Kidney (tissue), 14 donors: ENCODE data around the gene SLC24A4. TPM values are rescaled to one million over a fixed set of nuclear protein-coding genes. Genes with fewer than 3 reads are reported as not detected.

Experiments used
- DNase-seq, 5 donors: peaks; one replicate each; pipeline ENCODE4 v3.0.0-alpha.2; 2013 to 2020
- FAIRE-seq: peaks from 2 replicates; lab custom pipeline; 2012; peaks lifted over from hg19 to GRCh38; lab: Jason Lieb, UNC
- H3K27ac ChIP-seq, 2 donors: one replicate each; pipeline ENCODE4 v1.7.0; 2013; ENCODE audit warnings: low read depth in 2 of 2, low read length in 2 of 2, inconsistent platforms in 1 of 2
- H3K27me3 ChIP-seq: one replicate; pipeline ENCODE4 v1.7.1; 2013; ENCODE audit warnings: low read length, inconsistent platforms; ENCODE audit not compliant: control insufficient read depth, insufficient read depth
- H3K36me3 ChIP-seq, 3 donors: one replicate each; pipeline versions ENCODE4 v1.7.0 to v1.7.1; 2013; ENCODE audit warnings: low read length in 3 of 3, control low read depth in 1 of 3, inconsistent platforms in 1 of 3; ENCODE audit not compliant: insufficient read depth in 3 of 3, control insufficient read depth in 2 of 3
- H3K4me1 ChIP-seq, 3 donors: one replicate each; pipeline versions ENCODE4 v1.7.0 to v1.7.1; 2013; ENCODE audit warnings: low read length in 3 of 3, inconsistent platforms in 1 of 3, low read depth in 1 of 3; ENCODE audit not compliant: control insufficient read depth in 2 of 3, insufficient read depth in 2 of 3
- H3K4me3 ChIP-seq, 3 donors: one replicate each; pipeline versions ENCODE4 v1.7.0 to v1.8.1; 2013; ENCODE audit warnings: low read length in 3 of 3, control low read depth in 1 of 3, inconsistent platforms in 1 of 3
- H3K9ac ChIP-seq, 3 donors: one replicate each; pipeline versions ENCODE4 v1.7.0 to v1.7.1; 2013; ENCODE audit warnings: low read length in 3 of 3, control low read depth in 1 of 3, inconsistent platforms in 1 of 3
- H3K9me3 ChIP-seq, 3 donors: one replicate each; pipeline versions ENCODE4 v1.7.0 to v1.7.1; 2013; ENCODE audit warnings: low read length in 3 of 3, control low read depth in 1 of 3, inconsistent platforms in 1 of 3; ENCODE audit not compliant: control insufficient read depth in 2 of 3, insufficient read depth in 1 of 3
- intact Hi-C: fragments of 100-400 bp; cut with DNase I; formaldehyde crosslinking; loops from one replicate; pipeline ENCODE4 v1.11.1; 2022
- polyA plus RNA-seq: library from polyadenylated mRNA; stranded (reverse); fragments of 350-450 nt; fragmentation: Illumina TruSeq; extraction: RNeasy Lipid Tissue Mini Kit (QIAGEN cat#74804); gene quantifications from one replicate; pipeline ENCODE4 v1.2.3, GENCODE V29; 2014; ENCODE audit warnings: low read depth, low replicate concordance; ENCODE audit not compliant: insufficient read depth
- total RNA-seq: library from RNA; stranded (reverse); fragmentation: NEBNext Ultra II Directional; extraction: Animal tissue kit (Norgen Biotek cat#: 25700); gene quantifications from one replicate; pipeline ENCODE4 v1.2.1, GENCODE V29; 2021
- TF ChIP-seq, protein P1 (sequence below): IDR thresholded peaks from 3 replicates; pipeline ENCODE4 v1.5.1; 2012; ENCODE audit warnings: mild to moderate bottlenecking, moderate library complexity, borderline replicate concordance; ENCODE audit not compliant: insufficient read depth; ENCODE audit errors: extremely low read depth
- donor health status: control.
- donor health status: control.
- donor health status: control.
- donor health status: control.
- donor health status: control.
- donor health status: DM: yes; HTN: yes; CAD: no.
- donor health status: Normal renal cell carcinoma (clear cell type).

SLC24A4 gene
- total and polyA plus RNA-seq, 2 donors from 2014 or later = 0.32 to 0.85 TPM

DNA sequence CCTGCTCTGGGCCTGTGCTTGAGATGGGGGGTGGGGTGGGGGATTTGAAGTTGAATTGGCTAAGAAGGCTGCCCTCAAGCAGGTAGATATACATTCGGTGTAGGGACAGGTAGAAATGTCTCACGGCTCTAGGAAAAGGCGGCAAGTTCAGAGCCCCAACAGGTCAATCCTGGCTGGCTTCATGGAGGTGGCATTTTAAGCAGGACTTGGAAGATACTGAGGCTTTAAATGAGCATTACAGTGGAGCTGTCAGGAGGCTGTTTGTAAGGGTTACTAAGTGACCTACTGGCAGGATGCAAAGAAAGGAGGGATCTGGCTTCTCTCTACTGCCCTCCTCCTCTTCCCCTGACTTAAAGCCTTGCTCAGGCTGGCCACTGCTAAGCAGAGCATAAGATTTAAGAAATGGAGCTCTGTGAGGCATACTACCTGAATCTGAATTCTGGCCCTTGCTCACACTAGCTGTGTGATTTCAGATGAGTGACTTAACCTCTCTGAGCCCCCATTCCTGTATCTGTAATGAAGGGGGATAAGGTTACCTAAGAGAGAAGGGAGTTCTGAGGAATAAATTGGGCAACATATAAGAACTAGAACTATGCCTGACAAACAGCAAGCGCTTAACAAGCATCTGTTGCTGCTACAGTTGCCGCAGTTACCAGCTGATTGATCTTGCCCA, 61.6 kb downstream of the SLC24A4 start:
- DNase-seq (no peak), FAIRE-seq (no peak)
- H3K4me1 ChIP-seq = no peaks in the 10 kb centered on the region
- intact Hi-C loops = no loop called here
- no peaks in the 10 kb centered on the region for H3K36me3 ChIP-seq
- TF ChIP-seq, protein P1, sequence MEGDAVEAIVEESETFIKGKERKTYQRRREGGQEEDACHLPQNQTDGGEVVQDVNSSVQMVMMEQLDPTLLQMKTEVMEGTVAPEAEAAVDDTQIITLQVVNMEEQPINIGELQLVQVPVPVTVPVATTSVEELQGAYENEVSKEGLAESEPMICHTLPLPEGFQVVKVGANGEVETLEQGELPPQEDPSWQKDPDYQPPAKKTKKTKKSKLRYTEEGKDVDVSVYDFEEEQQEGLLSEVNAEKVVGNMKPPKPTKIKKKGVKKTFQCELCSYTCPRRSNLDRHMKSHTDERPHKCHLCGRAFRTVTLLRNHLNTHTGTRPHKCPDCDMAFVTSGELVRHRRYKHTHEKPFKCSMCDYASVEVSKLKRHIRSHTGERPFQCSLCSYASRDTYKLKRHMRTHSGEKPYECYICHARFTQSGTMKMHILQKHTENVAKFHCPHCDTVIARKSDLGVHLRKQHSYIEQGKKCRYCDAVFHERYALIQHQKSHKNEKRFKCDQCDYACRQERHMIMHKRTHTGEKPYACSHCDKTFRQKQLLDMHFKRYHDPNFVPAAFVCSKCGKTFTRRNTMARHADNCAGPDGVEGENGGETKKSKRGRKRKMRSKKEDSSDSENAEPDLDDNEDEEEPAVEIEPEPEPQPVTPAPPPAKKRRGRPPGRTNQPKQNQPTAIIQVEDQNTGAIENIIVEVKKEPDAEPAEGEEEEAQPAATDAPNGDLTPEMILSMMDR = no peak
- no peaks in the 10 kb centered on the region for H3K9me3 ChIP-seq
- no peak overlapping the region for H3K9ac ChIP-seq
- no peak overlapping the region for H3K27ac ChIP-seq
- H3K27me3 ChIP-seq = no peaks in the 10 kb centered on the region
- no peak overlapping the region for H3K4me3 ChIP-seq

DNA sequence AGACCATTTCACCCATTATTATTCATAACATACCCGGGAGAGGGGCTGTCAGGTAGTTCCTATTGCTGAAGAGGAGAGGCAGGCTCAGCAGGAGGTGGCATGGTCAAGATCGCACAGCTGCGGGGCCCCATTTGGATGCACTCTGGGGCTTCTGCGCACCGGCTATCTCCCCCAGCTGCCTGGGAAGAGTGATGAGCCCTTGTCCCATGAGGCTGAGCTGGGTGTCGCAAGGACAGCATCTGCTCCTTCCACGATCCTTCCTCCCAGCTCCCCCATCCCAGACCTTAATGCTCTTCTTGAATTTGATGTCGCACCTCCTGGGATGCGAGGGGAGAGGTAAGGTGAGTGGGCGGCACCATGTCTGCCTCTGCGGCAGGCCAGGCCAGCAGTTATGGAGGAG, 62.6 kb downstream of the SLC24A4 start:
- DNase-seq (no peak), FAIRE-seq (no peak)
- no peaks in the 10 kb centered on the region for H3K36me3 ChIP-seq
- H3K4me3 ChIP-seq = no peak overlapping the region
- H3K9ac ChIP-seq = no peak overlapping the region
- TF ChIP-seq, protein P1 = no peak
- H3K27me3 ChIP-seq = no peaks in the 10 kb centered on the region
- intact Hi-C loops = no loop called here
- no peak overlapping the region for H3K27ac ChIP-seq
- H3K4me1 ChIP-seq = no peaks in the 10 kb centered on the region
- H3K9me3 ChIP-seq = no peaks in the 10 kb centered on the region

DNA sequence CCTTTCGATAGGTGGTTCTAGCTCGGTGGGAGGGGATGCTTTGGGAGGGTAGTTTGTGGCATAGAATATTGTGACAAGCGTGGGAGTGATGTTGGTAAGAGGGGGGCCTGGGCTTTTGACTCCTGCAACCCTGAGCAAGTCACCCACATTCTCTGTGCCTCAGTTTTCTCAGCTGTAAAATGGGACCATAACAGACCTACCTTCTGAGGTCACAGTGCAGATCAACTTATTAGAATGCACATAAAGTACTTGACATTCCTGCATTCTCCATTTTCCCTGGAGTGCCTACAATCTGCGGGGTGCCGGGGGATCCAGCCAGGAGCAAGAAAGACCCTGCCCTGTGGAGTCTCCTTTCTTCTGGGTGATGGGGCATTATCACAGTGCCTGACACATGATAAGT, 63.2 kb downstream of the SLC24A4 start:
- no peak overlapping the region for H3K27ac ChIP-seq
- no peak for FAIRE-seq
- no peaks in the 10 kb centered on the region for H3K36me3 ChIP-seq
- no peak for DNase-seq
- intact Hi-C loops = no loop called here
- H3K4me1 ChIP-seq = no peaks in the 10 kb centered on the region
- no peaks in the 10 kb centered on the region for H3K27me3 ChIP-seq
- TF ChIP-seq, protein P1 = no peak
- H3K9ac ChIP-seq = no peak overlapping the region
- H3K9me3 ChIP-seq = no peaks in the 10 kb centered on the region
- H3K4me3 ChIP-seq = no peak overlapping the region

DNA sequence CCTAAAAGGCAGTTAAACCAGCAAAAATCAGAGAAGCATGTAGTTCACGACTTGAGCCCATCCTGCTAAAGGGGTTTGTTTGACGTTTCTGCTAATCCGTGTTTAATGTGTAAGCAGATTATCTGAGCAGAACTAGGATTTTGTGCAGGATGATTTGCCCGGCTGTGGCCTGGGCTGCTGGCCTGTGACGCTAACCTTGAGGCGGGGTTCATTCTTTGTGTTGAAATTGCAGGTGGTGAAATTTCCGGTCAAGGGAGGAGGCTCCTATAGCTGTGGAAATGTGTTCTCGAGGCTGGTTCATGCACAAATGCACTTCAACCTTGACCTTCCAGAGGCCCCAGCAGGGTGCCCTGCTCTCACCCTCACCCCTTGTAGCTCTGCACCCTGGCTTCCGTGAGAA, 63.7 kb downstream of the SLC24A4 start:
- FAIRE-seq = no peak

More for the DNA sequence above, 63.7 kb downstream of the SLC24A4 start:
- intact Hi-C loops = no loop called here
- peak in 1 of 5 donors; percentile 17 for DNase-seq
- Histone ChIP-seq H3K9ac (no peak overlapping the region), H3K27me3 (no peaks in the 10 kb centered on the region), H3K9me3 (no peaks in the 10 kb centered on the region), H3K36me3 (no peaks in the 10 kb centered on the region), H3K4me3 (no peak overlapping the region), H3K27ac (no peak overlapping the region), H3K4me1 (no peaks in the 10 kb centered on the region)
- TF ChIP-seq, protein P1 = no peak
